ENCODE data around the gene FAM20C.

Gene FAM20C

DNA sequence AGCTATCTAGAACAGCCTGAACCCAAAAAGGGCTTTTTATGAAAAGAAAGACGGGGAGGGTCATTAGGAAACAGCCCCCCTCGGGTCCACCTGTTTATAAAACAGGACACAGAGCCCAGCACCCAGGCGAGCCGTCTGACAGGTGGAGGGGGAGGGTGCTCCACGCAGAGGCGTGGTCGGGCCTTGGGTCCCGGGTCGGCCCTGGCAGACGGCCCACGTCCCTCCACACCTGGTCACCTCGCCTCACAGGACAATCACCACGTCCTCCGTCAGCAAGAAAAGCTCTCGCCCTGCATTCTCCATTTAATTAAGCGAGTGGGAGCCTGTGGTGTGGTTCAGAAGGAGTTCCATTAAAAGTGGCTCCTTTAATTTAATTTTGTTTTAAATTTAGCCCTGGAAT, 55.3 kb downstream of the FAM20C start:
- DNase-seq = no peak

DNA sequence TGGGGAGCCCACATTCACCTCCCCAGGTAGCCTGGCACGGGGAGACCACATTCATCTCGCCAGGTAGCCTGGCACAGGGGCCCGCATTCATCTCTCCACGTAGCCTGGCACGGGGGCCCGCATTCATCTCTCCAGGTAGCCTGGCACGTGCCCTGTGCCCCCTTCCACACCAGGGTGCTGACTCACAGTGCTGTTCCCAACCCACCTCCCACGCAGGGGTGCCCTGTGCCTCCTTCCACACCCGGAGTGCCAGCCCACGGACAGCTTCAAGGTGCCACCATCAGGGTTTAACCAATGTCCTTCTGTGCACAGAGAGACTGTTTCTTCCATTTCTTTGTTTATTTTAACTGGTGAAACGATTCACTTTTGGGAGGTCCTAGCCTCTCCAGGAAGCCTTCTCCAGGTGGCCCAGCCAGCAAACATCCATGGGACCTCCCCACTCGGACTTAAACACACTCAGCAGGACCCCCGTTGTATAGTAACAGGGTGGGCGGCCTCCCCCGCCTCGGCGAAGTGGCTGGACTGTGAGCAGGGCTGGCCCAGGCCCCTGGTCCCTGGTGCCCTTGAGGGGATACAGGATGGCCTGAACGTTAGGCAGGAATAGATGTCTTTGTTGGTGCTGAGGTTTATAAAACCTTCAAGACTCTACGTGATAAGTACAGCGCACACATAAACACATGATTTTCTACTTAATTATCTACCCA, 56.5 kb downstream of the FAM20C start:
- no peak for DNase-seq

DNA sequence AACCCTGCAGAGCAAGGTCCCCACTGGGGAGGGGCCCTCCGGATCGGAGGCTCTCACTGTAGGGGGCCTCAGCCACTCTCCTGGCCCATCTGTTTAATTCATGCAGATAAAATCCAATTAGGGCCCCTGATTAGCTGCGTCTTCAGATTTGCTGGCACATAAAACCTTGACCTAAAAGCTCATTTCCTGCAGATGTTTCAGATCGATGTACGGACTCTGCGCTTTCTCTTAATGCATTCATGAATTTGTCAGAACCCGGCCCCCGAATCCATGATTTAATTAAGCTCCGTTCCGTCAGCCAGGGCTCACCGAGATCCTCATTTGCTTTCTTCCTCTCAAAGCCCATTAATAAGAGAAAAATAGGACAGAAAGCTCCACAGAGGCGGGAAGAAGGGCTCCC, 57.6 kb downstream of the FAM20C start:
- no peak for DNase-seq

DNA sequence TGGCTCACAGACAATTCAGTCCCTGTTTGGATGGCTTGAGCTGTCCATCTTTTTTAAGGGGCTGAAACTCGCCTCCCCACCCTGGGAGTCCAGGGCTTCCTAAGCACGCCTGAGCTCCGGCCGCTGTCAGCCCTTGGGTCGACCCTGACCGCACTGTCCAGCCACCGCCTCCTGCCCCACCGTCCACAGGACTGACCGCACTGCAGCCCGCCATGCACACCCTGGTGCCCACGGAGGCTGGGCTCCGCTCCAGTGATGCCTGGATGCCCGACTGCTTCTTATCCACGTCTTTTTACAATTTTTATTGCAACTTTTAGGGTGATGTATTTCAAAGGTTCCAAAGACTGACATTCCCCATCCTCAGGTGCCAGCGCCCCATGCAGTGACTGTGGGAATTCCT, 58.2 kb downstream of the FAM20C start:
- no peak for DNase-seq

DNA sequence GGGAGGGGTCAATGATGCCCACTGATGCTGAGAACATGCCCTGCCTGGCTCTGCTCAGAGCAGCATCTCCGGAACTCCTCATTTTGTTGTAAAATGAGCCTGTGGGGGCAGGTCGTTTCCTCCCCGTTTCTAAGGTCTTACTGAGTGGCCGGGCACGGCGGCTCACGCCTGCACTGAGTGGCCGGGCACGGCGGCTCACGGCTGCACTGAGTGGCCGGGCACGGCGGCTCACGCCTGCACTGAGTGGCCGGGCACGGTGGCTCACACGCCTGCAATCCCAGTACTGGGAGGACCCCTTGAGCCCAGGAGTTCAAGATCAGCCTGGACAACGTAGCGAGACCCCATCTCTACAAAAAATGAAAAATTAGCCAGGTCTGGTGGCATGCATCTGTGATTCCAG, 58.6 kb downstream of the FAM20C start:
- no peak for DNase-seq

GRCh38 chr7:251446-252175, 59.2 kb downstream of the FAM20C start:
- DNase-seq = no peak

DNA sequence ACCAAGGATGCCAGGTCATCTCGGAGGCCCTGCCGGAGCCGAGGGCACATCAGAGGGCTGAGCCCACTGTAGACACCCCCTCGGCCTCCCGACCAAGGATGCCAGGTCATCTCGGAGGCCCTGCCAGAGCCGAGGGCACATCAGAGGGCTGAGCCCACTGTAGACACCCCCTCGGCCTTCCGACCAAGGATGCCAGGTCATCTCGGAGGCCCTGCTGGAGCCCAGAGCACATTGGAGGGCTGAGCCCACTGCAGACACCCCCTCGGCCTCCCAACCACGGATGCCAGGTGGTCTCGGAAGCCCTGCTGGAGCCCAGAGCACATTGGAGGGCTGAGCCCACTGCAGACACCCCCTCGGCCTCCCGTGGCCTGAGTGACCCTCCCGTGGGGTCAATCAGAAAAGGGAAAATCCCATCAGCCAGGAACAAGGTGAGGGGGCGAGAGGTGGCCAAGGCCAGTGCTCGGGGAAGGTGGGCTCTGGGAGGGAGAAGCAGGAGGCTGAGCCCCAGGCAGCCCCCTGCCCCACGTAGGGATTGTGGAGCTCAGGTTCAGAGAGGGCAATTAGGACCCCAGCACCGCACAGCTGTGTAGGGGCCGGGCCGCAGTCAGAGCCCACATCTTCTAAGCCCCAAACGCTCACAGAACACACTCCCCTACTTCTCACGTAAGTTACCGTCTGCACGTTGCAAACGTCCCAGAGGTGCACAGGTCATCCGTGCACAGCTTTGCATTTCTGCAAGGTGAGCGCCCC, 60.0 kb downstream of the FAM20C start:
- DNase-seq = no peak

DNA sequence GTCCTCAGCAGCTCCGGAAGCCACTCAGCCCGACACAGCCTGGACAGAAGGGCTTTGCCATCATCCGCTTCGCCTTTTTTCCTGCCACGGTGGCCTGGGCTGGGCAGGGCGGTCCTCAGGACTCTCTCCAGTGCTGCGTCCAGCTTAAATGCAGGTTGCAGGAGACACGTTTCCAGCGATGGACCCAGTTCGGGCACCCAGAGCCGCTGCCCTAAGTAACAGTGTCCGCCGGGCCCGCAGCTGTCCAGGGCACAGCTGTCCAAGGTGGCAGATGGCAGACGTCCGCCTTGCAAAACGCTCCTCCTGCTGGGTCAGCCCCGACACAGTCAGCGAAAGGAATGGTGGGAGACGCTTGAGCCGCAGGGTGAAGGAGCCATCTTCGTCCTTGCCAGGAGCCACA, 60.6 kb downstream of the FAM20C start:
- no peak for DNase-seq

DNA sequence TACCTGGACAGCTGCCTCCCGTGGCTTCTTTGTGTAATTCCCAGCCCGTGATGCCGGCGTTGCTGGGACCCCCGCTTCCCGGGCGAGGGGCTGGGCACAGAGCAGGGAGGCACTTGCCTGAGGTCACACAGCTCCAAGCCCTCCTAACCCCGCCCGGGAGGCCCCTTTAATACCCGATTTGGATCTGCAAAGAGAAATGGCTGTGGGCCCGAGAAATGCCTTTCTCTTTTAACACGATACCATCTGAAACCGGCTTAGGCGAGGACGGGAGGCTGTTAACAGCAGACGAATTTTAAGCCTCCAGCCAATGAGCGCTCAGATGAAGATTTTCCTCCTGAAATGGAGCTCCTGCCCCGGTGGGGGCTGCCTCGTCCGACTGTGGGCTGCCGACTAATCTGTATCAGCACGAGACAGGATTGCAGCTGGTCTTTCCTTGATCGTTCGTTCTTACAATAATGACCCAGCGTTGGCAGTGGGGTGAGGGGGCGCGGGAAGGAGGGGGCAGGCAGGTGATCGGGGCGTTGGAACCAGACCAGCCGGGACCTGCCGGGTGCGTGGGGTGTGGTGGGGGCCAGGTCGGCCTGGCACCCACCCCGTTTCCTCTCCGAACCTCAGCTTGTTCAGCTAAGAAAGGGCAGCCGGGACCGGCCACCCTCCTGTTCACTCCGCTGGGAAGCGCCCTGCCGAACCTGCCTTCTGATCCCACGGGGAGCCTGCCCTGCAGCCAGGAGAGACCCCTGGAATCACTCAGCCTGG, 61.4 kb downstream of the FAM20C start:
- DNase-seq = no peak

DNA sequence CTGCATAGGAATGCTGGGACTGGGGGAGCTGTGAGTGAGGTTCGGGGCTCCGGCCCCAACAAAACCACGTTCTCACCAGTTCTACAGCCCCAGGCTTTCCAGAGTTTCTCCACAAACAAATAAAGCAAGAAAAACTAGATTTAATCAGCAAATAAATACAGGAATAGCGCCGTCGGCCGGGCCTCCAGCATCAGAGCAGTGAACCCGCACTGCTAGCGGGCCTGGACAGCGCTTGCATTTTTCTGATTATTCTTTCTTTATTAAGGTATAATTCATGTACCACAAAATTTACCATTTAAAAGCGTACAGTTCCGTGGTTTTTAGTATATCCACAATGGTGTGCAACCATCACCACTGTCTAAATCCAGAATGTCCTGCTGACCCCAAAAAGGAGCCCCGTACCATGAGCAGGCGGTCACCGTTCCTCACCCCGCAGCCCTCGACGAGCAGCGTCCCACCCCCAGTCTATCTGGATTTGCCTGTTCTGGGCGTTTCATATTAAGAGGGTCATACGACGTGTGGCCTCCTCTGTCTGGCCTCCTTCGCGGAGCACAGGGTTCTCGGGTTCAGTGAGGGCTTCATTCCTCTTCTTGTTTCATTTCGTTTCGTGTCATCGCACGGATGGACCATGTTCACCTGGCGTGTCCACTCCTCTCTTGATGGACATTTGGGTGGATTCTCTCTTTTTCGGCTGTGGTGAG, 62.1 kb downstream of the FAM20C start:
- no peak for DNase-seq

- no peak for DNase-seq
Measured at GRCh38 chr7:255038-255435, 62.7 kb downstream of the FAM20C start.

GRCh38 chr7:255721-256361, 63.5 kb downstream of the FAM20C start:
- DNase-seq = no peak

DNA sequence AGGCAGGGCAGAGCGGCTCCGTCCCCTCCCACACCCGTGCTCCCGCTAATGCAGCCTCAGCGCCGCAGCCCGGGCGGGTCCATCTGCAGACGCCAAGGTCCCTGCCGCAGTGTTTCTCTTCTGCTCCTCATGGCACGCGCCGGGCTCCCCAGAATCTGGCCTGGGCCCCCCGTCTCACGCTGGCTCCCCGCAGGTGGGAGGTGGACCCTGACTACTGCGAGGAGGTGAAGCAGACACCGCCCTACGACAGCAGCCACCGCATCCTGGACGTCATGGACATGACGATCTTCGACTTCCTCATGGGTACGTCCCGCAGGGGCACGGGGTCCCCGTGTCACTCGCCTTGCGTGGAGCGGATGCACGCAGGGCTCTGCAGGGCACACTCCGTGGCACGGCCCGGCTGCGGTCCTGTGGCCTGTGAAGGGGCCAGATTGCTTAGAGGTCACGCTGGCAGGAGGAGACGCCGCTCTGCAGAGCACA, 64.1 kb downstream of the FAM20C start:
- no peak for DNase-seq

- DNase-seq = no peak
Measured at GRCh38 chr7:256981-257646, 64.7 kb downstream of the FAM20C start.

DNA sequence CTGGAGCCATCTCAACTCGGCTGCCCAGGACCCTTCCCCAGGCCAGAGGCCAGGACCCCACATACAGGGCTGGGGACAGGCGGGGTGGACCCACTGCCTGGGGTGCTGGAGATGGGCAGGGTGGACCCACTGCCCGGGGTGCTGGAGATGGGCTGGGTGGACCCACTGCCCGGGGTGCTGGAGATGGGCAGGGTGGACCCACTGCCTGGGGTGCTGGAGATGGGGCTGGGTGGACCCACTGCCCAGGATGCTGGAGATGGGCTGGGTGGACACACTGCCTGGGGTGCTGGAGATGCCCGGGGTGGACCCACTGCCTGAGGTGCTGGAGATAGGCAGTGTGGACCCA, 65.2 kb downstream of the FAM20C start:
- DNase-seq = no peak

DNA sequence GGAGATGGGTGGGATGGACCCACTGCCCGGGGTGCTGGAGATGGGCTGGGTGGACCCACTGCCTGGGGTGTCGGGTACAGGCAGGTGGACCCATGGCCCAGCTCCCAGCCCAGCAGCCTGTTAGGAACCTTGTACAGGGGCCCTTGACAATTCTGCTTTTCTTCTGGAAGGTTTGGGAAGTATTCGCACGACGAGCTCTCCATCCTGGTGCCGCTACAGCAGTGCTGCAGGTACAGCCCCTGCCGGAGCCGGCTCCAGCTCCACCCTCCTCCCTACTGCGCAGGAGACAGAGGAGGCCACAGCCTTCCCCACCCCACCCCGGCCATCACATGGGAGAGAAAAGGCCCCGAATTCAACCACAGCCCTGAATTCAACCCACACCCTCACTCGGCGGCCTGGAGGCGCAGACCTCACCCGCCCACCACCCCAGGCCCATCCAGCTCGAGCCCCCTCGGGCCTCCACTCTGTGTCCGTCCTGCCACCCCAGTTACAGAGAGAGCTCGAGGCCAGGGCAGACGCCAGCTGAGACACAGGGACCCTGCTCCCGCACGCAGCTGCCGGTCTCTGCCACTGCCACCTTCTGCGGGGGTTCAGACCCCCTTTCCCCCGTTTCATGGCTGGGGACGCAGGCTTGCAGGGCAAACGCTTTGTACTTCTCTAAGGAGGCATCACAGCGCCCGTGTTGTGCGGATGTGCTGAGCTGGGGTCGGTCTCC, 66.3 kb downstream of the FAM20C start:
- no peak for DNase-seq

GRCh38 chr7:259191-259505, 66.8 kb downstream of the FAM20C start:
- DNase-seq = no peak

GRCh38 chr7:259751-260405, 67.5 kb downstream of the FAM20C start:
- DNase-seq = no peak

DNA sequence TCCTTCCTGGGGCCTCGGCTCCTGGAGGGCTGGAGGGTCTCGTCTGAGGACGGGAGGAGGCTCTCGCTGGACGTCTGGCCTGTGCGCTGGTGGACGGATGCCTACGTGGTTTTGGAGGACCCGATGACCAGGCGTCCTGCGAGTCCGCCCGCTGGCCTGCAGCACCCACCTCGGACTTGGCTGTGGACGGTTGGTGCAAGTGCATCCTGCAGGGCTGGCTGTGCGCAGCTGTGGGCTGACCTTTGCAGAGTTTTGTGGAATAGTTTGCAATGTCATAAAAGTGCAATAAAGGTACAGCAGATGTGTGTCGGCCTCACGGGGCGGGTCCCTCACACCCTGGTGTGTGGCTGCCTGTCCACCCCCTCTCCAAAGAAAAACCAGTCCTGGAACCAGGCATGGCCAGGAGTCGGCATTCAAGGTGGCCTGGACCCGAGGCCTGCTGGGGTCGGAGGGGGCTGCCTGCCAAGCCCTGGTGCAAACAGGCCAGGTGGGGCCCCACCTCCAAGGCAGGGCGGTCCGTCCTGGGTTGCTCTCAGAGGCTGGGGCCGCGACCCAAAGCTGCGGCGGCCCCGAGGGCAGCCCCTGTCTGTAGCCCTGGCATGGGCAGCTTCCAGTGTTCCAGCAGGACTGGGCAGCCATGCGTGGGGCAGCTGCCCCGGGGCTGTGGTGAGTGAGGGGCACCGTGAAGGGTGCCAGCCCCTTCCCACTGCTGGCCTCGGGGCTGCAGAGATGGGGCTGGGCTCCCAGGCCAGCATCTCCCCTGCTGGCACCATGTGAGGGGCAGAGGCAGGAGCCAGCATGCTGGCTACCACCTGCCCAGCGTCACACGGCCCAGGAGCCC, 68.3 kb downstream of the FAM20C start:
- no peak for DNase-seq

Measured in midbrain (tissue), 1 donor.